HG03097 (cell line): ENCODE measurements around the gene CEP164.
A peak's percentile ranks its signal among the peaks of the same experiment; 100 is the strongest.
"Not testable (repeated sequence)": the region's sequence is repeated elsewhere in the genome, so short reads cannot be mapped to it uniquely, and the experiment has no call there.

Experiments used
- ATAC-seq: cut with Tn5 transposase; IDR thresholded peaks from one replicate; pipeline ENCODE4 v1.9.1; 2021; ENCODE audit not compliant: unreplicated experiment, low FRiP score

Gene CEP164

DNA sequence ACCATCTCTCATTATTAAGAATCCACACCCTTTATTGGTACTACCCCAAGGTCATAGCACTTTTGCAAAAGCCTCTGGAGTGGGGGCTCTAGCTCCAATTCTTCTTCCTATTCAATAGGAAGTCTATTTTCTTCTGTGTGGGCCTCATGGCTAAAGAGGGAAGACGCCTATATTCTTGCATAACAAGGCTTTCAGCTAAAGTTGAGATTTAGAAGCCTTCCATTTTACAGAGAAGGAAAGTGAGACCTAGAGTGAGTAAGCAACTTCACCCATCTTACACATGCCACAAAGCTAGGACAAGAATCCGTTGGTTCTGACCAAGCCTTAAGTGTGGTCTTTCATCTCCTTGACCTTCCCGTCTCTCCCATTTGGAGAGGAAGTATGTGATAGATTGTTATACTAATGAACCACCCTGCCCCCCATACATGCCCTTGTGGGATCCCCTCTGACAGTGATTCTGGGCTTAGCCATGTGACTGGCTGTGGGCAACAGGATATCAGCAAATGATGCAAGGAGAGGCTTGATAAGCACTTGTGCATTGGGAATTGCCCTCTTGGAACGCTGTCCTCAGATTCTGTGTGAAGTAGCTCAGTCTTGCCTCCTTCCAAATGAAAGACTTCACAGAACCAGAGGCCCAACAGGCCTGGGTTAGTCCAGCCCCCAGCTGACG is 23.9 kb upstream of the CEP164 start:
- no peak for ATAC-seq

DNA sequence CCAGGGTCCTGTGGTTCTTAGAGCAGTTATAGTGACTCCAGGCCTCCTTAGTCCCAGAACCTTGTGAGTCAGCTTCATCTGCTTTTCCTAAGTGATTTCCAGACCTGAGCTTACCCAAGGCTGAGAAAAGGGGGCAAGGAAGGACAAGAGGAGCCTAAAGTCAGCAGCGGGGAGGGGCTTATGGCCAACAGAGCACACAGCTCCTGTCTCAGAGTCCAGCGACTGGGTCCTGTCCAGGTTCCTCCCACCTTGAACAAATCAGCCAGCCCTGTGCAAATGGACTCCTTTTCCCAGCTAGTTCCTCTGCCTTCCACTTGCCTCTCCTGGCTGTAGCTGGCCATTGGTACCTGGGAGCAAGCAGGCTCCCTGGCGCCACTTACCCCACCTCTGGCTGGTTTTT is 22.5 kb upstream of the CEP164 start:
- no peak for ATAC-seq

DNA sequence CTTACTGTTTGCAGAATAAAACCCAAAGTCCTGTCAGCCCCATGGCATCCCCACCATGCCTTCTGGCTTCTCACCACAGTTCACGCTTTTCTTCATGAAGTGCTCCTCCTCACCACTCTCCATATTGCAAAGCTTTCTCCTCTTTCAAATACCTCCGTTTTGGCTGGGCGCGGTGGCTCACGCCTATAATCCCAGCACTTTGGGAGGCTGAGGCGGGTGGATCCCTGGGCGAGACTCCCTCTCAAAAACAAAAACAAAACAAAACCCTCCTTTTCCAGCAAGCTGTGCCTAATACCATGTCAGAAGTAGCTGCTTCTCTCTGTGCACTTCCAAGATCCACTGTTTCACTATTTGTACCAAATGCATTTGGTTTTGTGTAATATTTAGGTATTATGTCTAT is 18.3 kb upstream of the CEP164 start:
- ATAC-seq = no peak

DNA sequence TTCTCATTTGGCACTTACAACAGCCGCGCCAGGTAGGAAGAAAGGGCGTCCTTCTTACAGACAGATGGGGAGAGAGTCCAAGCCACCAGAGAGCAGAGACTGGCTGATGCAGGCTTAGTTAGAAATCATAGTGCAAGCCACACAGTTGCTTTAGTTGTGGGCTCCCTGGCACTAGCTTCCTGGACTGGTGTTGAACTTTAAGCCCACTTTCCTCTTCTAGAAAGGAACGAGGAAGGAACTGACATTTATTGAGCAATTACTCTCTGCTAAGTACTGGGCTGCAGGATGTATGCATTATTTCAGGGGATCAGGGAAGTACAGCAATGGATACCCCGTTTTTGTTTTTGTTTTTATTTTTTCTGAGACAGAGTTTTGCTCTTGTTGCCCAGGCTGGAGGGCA is 14.6 kb upstream of the CEP164 start:
- ATAC-seq = no peak

DNA sequence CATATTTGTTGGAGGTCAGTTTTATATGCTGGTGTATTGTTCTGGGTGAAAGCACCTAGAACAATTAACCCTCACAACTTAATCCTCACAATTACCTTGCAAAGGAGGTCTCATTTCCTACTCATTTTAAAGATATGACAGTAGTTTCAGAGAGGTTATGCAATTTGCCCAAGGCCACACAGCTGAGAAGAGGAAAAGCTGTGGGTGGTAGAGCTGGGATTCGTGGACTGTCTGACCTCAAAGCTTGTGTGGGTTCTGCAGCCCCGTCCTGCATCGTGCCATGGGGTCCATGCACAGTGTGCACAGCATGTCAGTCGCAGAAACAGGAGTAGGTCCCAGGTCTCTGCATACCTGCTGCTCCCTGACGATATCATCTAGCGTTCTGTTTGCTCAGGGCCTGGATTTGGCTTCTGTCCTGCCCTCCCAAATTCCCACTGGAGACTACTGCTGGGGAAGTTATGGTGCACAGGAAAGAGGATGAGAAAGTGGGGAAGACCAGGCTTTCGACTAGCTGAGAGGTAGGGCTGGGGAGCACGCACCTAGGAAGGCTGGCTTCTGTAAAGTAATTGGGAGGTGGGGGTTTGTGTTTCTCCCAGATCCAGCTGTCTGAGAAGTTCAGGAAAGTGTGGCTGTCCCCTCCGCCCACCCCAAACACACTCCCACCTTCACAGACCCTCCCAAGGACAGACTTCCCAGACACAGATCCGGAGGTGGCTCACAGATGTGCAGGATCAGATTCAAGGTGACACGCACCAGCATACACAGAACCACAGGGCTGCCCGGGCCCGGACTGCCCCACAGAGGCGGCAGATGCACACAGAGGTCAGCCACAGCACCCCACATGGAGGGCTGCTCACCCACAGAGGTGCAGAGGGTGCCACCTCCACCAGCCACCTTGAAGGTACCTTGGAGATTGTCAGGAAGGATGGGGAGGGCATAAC is 13.6 kb upstream of the CEP164 start:
- no peak for ATAC-seq

DNA sequence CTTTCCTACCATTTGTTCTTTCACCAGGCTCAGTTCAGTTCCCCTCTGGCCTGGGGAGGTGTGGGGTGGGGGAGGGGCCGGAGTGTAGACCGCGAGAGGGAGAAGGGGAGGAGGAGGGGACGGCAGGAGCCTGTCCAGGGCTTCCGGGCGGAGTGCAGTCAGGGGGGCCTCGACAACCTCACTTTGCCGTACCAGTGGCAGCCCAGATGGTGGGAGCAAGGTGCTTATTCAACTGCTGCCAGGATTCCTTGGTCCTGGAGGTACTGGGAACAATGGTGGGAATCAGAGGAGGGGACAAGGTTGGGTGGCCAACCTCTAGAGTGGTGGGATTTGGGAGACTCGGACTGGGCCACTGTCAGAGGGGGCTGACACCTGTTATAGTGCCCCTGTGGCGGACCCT is 12.8 kb upstream of the CEP164 start:
- no peak for ATAC-seq

DNA sequence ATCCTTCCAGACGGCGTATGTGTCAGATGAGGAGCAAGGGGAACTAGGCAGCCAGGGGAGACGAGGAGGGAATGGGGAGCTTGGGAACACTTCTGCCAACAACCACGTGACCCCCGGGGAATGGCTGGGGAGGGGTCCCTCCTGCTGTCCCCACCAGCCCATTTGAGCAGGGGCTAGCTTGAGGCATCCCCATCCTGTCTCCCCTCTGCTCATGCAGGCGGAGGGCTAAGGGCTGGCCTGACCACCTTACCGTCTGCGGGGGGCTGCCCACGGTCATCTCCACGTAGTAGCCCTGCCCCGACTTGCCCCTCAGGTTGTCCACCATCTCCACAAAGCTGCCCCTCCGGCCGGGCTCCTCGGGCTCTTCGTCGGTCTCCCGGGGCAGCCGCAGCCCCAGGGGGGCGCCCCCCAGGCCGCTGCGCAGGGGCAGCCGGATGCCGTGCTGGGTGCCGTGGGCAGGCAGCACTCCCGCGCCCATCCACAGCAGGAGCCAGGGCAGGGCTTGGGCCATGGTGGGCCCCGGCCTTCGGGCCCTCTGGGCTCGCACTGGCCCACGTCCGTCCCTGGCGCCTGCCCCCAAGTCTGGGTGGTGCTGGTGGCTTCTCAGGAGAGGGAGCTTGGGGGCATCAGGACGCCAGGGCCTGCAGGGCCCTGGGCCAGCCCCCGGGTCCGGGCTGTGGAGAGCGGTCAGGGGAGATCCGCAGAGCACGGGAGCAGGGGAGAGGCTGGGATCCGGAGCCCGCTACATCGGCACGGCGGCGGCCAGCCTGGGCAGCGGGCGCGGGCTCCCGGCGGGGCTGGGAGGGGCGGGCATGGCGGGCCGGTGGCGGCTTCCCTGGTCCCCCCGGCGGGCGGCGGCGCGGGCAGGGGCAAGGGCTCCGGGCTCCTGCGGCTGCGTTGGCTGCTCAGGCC is 12.1 kb upstream of the CEP164 start:
- no peak for ATAC-seq

DNA sequence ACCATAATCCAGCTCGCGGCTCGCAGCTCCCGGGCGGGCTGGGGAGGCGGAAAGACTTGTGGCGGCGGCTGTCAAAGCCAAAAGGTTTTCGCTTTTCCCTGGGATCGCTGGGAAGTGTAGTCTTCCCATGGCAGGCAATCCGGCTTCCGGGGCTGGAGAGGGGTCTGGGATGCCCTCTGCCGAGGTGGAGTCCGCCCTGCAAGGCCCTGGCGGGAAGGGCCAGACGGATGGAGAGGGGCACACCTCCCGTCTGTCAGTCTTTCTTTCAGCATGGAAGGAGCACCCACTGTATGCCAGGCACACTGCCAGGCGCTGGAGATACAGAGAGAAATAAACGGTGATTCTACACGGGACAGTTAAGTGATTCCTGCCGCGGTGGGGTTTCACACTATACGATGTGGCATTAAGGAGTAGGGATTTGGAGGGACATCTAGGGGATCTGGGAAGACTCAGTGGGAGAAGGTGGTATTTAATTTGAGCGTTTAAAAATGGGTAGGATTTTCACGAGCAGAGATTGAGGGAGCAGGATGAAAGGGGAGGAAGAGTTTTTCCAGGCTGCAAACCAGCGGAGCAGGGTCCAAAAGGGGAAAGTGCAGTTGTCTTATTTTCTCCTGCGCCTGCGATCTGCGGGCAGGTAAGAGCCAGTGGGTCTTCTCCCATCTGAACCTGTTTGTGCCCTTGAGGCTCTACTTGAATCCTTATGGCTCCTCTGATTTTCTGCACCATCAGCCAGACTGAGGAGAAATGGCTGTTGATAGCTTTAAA is 11.3 kb upstream of the CEP164 start, which contains the start of gene BACE1:
BACE1 (minus strand) TSS at position 60 of the 765 bp plus-strand sequence. CDS start 461 bp downstream, outside the sequence.
- no peak for ATAC-seq

DNA sequence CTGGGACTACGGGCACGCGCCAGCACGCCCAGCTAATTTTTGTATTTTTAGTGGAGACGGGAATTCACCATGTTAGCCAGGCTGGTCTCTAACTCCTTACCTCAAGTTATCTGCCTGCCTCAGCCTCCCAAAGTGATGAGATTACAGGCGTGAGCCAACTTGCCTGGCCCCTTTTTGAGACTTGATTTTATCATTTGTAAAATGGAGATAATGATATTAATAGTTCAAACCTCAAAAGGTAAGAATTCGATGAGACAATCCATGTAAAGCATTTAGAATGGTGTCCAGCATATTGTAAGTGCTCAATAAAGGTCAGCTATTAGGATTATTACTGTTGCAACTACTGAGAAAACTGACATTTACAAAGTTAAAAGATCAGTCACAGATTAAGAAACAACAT is 8.9 kb upstream of the CEP164 start:
- ATAC-seq = no peak

DNA sequence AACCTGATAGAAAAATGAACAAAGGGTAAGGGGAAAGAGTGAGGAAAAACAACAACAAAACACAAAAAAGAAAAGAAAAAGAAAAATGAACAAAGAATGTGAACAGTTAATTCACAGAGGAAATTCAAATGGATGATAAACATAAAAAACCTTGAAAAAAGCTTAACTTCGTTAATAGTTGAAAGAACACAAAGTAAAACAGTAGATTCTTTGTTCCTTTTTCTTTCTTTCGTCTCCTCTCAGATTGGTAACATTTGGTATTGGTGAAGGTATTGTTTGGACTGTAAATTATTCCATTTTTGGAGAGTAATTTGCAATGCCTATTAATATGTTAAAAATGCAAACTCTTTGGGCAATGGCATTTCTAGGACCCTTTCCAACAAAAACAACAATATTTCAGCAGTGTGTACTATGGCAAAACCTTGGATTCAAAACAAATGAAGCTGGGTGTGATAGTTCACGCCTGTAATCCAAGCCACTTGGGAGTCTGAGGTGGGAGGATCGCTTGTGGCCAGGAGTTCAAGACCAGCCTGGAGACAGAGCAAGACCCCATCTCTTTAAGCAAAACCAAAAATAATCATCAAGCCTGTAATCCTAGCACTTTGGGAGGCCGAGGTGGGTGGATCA is 8.3 kb upstream of the CEP164 start:
- no peak for ATAC-seq

DNA sequence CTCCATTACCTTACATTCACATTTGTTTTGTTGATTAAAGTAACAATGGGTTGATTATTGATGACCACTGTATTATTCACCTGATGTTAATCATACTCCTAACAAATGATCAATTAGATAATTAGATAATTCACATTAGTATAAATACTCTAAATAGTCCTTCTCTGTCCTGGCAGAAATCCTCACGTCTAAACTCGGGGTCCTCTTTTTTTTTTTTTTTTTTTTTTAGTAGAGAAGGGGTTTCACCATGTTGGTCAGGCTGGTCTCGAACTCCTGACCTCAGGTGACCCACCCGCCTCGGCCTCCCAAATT is 443 bp upstream of the CEP164 start:
- not testable (repeated sequence) for ATAC-seq

DNA sequence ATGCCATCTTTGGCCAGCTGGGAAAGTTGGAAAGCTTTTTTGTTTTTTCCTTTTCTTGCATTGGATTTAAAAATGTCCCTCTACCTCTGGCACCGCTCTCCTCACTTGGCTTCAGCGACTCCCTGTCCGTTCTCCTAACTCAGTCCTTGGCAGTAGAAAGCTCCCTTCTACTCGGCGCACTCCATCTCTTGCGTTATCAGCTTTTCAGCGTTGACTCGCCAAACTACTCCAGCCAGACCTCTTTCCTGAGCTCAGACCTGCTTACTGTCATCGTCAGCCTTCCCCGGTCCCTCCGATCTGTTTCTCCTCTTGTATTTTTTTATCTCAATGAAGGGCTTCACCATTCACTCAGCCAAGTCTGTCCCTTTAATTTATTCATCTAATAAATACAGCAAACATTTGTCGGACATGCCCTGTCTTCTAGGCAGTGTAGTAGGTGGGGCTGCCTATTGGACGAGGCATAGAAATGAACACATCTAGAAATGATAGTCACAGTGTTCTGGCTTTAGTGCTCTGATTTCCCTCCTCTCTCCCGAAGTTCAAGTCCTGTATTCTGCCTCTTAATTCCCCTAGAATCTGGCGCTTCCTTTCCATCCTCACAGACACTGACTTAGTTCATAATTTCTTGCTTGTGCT is 839 bp downstream of the CEP164 start:
- ATAC-seq = peak; percentile 2

DNA sequence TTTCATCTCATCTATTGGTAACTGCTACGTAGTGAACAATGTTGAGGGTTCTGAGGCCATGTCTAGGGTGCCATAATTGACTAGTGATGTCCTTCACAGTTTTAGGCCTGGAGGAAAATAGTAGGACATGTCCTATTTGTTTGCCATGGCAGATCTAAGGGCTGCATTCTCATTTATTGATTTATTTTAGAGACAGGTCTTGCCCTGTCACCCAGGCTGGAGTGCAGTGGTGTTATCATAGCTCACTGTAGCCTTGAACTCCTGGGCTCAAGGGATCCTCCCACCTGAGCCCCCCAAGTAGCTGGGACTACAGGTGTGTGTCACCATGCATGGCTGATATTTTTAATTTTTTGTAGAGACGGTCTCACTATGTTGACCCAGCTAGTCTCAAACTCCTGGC is 5.2 kb downstream of the CEP164 start:
- no peak for ATAC-seq

DNA sequence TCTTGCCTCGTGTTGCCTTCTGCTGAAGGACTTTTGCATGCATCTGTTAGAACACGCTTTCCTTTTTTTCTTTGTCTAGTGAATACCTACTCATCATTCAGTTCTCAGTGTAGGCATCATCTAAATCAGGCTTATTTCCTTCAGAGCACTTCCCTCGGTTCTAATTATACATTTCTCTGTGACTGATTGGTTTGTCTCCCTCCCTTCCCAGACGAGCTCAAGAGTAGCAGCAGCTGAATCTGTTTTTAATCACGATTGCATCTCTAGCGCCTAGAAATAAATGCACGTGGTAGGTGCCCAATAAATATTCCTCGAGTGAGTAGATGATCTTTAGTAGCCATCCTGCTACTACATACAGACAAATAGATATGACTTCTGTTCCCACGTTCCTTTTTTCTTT is 6.3 kb downstream of the CEP164 start:
- no peak for ATAC-seq

DNA sequence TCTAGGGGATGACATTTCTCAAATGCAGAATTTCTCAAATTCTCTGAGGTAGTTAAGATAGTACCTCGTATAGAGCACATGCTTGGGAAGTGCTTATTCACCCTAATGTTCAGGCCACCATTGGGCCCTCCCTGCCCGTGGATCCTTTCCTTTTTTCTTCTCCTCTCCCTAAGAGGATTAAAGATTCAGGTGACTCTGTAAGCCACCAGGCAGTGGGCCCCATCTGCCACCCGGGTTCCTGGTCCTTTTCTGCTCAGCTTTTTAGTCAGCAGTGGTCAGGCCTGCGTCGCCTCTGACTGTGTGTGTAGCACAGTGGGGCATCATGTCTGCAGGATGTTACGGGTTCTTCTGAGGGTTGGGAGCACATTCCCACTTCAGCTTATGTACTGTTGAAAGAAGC is 7.2 kb downstream of the CEP164 start:
- no peak for ATAC-seq

DNA sequence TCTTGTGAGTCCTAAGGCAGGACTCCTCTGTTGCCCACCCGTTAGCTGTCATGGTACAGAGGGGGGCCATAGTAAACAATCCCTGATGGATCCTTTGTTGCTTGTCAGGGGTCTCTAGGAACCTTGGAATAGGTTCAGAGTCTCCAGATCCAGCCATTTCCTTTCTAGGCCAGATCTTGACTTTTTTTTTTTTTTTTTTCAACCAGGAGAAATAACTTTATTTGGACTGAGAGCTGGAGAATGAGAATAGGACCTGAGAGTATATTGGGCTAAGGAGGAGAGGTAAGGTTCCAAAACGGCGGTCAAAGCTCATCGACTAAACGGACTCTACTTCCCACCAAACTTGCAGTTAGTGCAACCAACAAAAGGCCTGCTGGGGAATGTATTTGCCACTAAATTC is 7.7 kb downstream of the CEP164 start:
- no peak for ATAC-seq

DNA sequence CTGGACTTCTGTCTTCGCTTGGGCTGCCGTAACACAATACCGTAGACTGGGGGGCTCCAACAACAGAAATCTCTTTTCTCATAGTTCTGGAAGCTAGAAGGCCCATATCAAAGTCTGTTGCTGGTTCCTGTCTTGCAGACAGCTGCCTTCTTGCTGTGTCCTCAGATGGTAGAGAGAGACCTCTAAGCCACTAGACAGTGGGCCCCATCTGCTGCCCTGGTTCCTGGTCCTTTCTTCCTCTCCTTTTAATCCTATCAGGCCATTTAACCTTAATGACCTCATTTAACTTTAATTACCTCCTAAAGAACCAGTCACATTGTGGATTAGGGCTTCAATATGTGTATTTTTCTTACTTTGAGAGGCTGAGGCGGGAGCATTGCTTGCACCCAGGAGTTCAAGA is 9.4 kb downstream of the CEP164 start:
- ATAC-seq = no peak

DNA sequence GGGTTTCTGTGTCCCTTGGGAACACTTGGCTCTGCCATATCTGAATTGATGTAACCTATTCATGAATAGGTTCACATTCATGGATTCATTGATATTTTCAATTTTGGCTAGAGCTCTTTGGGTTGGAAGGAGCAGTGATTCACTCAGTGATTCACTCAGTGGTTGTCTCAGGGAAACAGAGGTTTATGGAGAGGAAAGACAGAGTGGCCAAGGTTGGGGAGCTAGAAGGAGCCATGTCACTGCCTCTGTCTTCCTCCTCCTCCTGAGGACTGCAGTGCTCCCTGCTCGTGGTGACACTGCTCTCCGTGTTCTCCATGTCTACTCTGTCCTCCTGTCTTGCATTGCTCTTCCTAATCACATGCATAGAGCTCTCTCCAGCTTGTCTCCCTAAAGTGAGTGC is 17.4 kb downstream of the CEP164 start:
- ATAC-seq = no peak

DNA sequence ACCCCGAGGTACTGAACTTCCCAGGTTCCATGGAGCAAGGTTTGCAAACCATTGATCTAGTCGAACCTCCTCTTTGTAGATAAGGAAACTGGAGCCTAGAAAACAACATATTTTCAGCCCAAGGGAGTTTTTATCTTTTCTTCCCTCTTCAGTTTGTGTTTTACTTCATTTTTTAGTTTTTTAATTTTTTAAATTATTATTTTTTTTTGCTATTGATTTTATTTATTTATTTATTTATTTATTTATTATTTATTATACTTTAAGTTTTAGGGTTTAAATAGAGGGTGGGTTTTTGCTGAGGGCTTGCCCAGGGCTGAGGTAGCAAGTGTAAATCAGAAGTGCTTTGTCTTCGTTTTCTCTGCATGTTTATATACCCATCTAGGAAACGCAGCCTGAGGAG is 26.9 kb downstream of the CEP164 start:
- ATAC-seq = no peak
